Right lung (tissue), 5 donors: ENCODE results near the gene MAPK4. TPM values are rescaled to one million over a fixed set of nuclear protein-coding genes. Genes with fewer than 3 reads are reported as not detected.
"Not testable (repeated sequence)": the region's sequence is repeated elsewhere in the genome, so short reads cannot be mapped to it uniquely, and the experiment has no call there.

Source experiments
- DNase-seq, 2 donors: peaks; one replicate each; pipeline ENCODE4 v3.0.0-alpha.2; 2013
- polyA plus RNA-seq, 5 donors: library from polyadenylated mRNA; unstranded; fragments of 120-200 nt; gene quantifications; one replicate each; pipeline versions ENCODE4 v1.2.1 to v1.2.3, GENCODE V29; 2013; ENCODE audit warnings: inconsistent platforms in 1 of 5, low replicate concordance in 1 of 5; ENCODE audit not compliant: insufficient read length in 5 of 5, insufficient read depth in 1 of 5

The MAPK4 gene
- polyA plus RNA-seq, 5 donors: 1.2 to 2.1 (median 1.5) TPM

DNA sequence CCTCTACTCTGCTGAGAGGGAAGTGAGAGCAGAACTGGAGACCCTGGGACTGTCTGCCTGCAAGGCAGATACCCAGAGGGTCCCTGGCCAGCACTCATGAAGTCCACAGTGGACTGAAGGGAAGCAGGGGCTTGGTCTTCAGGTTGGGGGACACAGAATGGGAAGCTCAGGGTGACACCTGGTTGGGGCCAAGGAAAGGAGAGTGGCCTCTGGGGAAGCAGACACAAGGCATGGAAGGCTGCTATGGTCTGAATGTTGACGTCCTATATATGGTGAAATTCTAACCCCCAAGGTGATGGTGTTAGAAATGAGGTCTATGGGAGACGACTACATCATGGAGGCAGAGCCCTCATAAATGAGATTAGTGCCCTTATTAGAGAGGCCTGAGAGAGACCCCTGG is 190.7 kb downstream of the MAPK4 start:
- DNase-seq: no peak

DNA sequence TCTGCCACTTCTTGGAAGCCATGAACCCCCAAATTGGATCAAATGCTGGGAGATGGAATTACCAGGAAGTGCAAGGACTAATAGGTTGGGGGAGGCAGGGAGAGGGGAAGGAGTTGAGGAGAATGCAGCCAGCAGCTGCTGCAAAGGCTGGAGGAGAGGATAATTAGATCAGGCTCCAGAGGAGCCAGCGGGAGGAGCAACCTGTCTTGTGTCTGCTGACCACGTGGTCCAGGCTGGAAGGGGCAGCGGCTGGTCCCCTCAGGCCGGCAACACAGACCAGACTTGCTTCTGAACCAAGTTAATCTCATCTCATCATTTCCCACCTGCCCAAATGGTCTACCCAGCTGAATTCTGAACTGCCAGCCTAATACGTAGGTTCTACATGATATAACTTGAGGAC is 191.6 kb downstream of the MAPK4 start:
- DNase-seq: no peak

DNA sequence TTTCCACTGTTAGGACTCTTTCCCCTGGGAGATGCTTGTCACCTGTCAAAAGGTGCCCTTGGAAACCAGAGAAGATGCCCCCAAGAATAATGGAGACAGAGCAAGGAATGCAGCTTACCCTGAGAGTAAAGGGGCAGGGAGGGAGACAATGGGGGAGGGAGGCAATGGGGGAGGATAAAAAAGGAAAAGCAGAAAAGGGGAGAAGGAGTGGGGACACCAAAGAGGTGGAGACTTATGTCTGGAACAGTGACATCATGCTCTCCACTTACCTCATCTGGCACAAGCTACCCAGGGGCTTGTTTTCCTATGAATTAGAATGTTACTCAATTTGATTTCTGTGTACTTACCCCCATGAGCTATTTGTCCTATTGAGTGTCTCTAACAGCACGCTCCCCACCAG is 192.1 kb downstream of the MAPK4 start:
- DNase-seq: no peak

DNA sequence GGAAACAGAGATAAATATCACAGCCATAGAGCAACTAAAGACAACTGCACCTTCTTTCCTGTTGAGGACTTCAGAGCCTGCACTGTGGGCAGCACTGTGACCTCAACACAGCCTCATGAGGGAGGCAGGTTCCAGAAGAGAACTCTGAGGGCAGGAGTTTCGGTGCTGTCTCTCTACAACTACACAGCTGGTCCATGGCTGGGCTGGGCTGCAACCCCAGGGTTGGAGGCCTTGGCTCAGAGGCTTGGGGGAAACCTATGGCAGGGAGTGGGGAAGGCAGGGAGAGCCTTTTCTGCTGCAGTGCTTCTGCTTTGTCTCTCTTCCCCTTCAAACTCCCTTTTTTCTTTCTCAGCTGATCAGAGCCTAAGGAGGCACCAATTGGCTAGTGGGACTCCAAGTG is 193.4 kb downstream of the MAPK4 start:
- no peak for DNase-seq

DNA sequence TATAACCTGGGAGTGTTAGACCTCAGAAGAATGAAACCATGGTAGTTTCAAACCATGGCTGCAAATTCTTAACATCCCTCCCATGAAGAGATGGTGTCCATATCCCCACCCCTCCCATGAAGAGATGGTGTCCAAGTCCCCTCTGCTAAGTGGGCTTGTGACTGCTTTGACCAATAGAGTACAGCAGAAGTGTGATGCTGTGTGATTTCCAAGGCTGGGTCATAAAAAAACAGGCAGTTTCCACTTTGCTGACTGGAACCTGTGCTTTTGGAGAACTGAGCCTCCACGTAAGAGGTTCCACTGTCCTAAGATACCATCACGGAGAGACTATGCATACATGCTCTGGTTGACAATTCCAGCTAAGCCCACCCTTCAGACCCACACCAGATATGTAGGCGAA is 194.4 kb downstream of the MAPK4 start:
- no peak for DNase-seq

DNA sequence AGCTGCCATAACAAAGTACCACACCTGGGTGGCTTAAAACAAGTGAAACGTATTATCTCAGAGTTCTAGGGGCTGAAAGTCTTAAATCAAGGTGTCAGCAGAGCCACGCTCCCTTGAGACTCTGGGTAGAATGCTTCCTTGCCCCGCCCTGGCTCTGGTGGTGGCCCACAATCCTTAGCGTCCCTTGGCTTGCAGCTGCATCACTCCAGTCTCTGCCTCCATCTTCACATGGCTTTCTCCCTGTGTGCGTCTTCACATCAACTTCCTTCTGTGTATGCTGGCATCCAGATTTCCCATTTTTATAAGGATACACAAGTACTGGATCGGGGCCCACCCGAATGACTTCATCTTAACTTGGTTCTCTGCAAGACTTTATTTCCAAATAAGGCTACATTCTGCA is 197.5 kb downstream of the MAPK4 start:
- DNase-seq: no peak

DNA sequence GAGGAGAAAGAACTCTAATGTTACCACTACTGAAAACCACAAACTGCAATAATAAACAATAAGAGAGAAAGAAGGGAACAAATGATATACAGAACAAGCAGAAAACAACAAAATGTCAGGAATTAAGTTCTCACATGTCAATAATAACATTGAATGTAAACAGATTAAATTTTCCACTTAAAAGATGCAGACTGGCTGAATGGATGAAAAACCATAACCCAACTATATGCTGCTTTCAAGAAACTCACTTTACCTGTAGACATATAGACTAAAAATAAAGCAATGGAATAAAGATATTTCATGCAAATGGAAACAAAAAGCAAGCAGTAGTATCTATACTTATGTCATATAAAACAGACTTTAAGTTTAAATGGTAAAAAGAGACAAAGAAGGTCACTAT is 209.6 kb downstream of the MAPK4 start:
- DNase-seq: no peak

DNA sequence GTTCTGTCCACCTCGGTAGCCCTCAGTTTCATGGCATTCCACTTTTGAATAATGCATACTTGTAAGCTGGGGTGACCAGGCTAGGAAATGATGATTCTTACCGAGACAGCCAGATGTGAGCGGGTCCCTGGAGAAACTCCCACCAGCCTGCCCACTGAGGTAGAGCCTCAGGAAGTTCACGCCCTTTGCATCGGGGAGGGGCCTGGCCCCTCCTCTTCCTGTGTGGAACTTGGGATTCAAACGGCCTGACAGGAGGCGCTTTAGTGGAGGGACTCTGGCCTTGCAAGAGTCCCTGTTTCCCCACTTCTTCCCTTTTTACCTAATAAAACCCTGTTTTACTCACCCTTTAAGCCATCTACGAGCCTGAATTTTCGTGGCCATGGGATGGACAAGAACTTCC is 215.3 kb downstream of the MAPK4 start:
- no peak for DNase-seq

DNA sequence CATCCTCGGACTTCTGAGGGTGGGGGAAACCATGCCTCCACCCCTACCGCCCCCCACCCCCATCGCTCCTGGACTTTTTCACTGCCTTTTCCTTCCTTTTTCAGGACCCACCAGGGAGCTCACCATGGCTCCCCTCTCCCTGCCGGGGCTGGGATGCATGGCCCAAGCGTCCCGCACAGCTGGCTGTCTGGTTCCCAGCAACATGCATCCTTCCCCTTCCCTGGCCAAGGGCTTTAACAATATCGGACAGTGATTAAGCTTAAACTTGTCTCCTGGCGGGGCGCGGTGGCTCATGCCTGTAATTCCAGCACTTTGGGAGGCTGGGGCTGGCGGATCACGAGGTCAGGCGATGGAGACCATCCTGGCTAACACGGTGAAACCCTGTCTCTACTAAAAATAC is 215.8 kb downstream of the MAPK4 start:
- DNase-seq: no peak

DNA sequence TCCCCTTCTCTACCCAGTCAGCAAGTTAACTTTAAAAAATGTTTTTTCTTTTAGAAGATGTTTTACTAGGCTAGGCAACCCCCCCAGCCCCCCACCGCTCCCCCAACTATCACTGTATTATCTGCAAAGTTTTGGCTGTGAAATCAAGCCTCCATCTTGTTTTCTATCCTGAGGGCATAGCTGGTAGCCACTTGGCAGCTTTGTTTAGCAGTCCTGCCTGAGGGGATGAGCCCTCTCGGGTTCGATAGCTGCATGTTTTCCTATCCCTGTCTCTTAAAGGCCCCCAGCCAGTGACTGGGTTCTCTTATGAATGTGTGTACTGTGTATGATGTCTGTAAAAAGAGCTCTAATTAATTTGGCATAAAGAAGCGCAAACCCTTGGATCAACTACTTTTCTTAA is 216.5 kb downstream of the MAPK4 start:
- no peak for DNase-seq

DNA sequence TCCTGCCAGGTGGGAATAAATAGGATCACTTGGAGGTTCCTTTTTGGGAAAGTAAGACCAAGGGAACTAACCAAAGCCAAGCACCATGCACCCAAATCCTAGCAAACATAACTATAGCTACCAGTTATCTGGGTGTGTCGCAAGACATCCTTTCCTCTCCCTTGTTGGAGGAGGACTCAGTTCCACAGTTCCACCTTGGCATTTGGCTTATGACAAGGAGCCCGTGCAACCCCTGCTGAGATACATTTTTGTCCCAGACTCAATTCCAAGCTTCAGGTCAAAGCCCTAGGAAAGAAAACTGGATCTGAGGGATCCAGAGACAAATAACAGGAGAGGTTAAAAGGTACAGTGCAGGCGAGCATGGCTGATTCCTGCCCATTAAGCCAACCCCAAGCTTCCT is 219.1 kb downstream of the MAPK4 start:
- not testable (repeated sequence) for DNase-seq

Other genes starting within 250 kb of the MAPK4 start
- gene SKA1, start 185.0 kb upstream of the MAPK4 start, polyA plus RNA-seq: 10 to 100 TPM in 1 of 5 donors, 1 to 10 TPM in 4; 5.0 to 18.1 (median 8.2) TPM